ENCODE data around the gene CHRNA7.

Gene CHRNA7

GRCh38 chr15:32119694-32120330 is 89.5 kb downstream of the CHRNA7 start:
- no peak for TF ChIP-seq ZBTB7A (IDR thresholded peaks at IDR 0.05; ENCODE audit: low read depth)
- no peak for TF ChIP-seq TAF1 (IDR thresholded peaks at IDR 0.05; ENCODE audit: low read depth)
- TF ChIP-seq YY1 (IDR thresholded peaks at IDR 0.05; ENCODE audit: low read depth), result no peak
- TF ChIP-seq TEAD4 (IDR thresholded peaks at IDR 0.05), result no peak
- TF ChIP-seq CEBPB (IDR thresholded peaks at IDR 0.05), result no peak
- TF ChIP-seq NFIC (IDR thresholded peaks at IDR 0.05), result no peak

GRCh38 chr15:32120577-32121383 is 90.5 kb downstream of the CHRNA7 start:
- TF ChIP-seq TEAD4 (IDR thresholded peaks at IDR 0.05) (no peak), CREB1 (IDR thresholded peaks at IDR 0.05; ENCODE audit: low read depth) (no peak), NFIC (IDR thresholded peaks at IDR 0.05) (no peak), YY1 (IDR thresholded peaks at IDR 0.05; ENCODE audit: low read depth) (no peak), RAD21 (IDR thresholded peaks at IDR 0.05; ENCODE audit: low read depth) (no peak), ZBTB7A (IDR thresholded peaks at IDR 0.05; ENCODE audit: low read depth) (no peak), CEBPB (IDR thresholded peaks at IDR 0.05) (no peak), TCF12 (IDR thresholded peaks at IDR 0.05; ENCODE audit: low read depth) (no peak), FOXM1 (IDR thresholded peaks at IDR 0.05; ENCODE audit: borderline replicate concordance, low read depth) (no peak), USF1 (IDR thresholded peaks at IDR 0.05) (no peak), EP300 (IDR thresholded peaks at IDR 0.05; ENCODE audit: borderline replicate concordance) (no peak), EGR1 (IDR thresholded peaks at IDR 0.05) (no peak)
- TF ChIP-seq, protein P1, sequence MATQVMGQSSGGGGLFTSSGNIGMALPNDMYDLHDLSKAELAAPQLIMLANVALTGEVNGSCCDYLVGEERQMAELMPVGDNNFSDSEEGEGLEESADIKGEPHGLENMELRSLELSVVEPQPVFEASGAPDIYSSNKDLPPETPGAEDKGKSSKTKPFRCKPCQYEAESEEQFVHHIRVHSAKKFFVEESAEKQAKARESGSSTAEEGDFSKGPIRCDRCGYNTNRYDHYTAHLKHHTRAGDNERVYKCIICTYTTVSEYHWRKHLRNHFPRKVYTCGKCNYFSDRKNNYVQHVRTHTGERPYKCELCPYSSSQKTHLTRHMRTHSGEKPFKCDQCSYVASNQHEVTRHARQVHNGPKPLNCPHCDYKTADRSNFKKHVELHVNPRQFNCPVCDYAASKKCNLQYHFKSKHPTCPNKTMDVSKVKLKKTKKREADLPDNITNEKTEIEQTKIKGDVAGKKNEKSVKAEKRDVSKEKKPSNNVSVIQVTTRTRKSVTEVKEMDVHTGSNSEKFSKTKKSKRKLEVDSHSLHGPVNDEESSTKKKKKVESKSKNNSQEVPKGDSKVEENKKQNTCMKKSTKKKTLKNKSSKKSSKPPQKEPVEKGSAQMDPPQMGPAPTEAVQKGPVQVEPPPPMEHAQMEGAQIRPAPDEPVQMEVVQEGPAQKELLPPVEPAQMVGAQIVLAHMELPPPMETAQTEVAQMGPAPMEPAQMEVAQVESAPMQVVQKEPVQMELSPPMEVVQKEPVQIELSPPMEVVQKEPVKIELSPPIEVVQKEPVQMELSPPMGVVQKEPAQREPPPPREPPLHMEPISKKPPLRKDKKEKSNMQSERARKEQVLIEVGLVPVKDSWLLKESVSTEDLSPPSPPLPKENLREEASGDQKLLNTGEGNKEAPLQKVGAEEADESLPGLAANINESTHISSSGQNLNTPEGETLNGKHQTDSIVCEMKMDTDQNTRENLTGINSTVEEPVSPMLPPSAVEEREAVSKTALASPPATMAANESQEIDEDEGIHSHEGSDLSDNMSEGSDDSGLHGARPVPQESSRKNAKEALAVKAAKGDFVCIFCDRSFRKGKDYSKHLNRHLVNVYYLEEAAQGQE (IDR thresholded peaks at IDR 0.05; ENCODE audit: low read depth), result no peak

- TF ChIP-seq YY1 (IDR thresholded peaks at IDR 0.05; ENCODE audit: low read depth) (no peak), RAD21 (IDR thresholded peaks at IDR 0.05; ENCODE audit: low read depth) (no peak), ZBTB7A (IDR thresholded peaks at IDR 0.05; ENCODE audit: low read depth) (no peak), CREB1 (IDR thresholded peaks at IDR 0.05; ENCODE audit: low read depth) (no peak), TCF12 (IDR thresholded peaks at IDR 0.05; ENCODE audit: low read depth) (no peak), FOXM1 (IDR thresholded peaks at IDR 0.05; ENCODE audit: borderline replicate concordance, low read depth) (no peak), TEAD4 (IDR thresholded peaks at IDR 0.05) (no peak), EP300 (IDR thresholded peaks at IDR 0.05; ENCODE audit: borderline replicate concordance) (no peak), TAF1 (IDR thresholded peaks at IDR 0.05; ENCODE audit: low read depth) (no peak), NFIC (IDR thresholded peaks at IDR 0.05) (no peak), MAX (IDR thresholded peaks at IDR 0.05) (no peak), USF1 (IDR thresholded peaks at IDR 0.05) (no peak), EGR1 (IDR thresholded peaks at IDR 0.05) (no peak), CEBPB (IDR thresholded peaks at IDR 0.05) (no peak)
- TF ChIP-seq, protein P1 (IDR thresholded peaks at IDR 0.05; ENCODE audit: low read depth), result no peak
Observed at GRCh38 chr15:32121384-32121695, 91.0 kb downstream of the CHRNA7 start.

- TF ChIP-seq TCF12 (IDR thresholded peaks at IDR 0.05; ENCODE audit: low read depth) (no peak), NFIC (IDR thresholded peaks at IDR 0.05) (no peak), RAD21 (IDR thresholded peaks at IDR 0.05; ENCODE audit: low read depth) (no peak), TAF1 (IDR thresholded peaks at IDR 0.05; ENCODE audit: low read depth) (no peak), ZBTB7A (IDR thresholded peaks at IDR 0.05; ENCODE audit: low read depth) (no peak), MAX (IDR thresholded peaks at IDR 0.05) (no peak), CREB1 (IDR thresholded peaks at IDR 0.05; ENCODE audit: low read depth) (no peak), FOXM1 (IDR thresholded peaks at IDR 0.05; ENCODE audit: borderline replicate concordance, low read depth) (no peak), EGR1 (IDR thresholded peaks at IDR 0.05) (no peak), USF1 (IDR thresholded peaks at IDR 0.05) (no peak), EP300 (IDR thresholded peaks at IDR 0.05; ENCODE audit: borderline replicate concordance) (no peak), TEAD4 (IDR thresholded peaks at IDR 0.05) (no peak), YY1 (IDR thresholded peaks at IDR 0.05; ENCODE audit: low read depth) (no peak), CEBPB (IDR thresholded peaks at IDR 0.05) (no peak)
- TF ChIP-seq, protein P1 (IDR thresholded peaks at IDR 0.05; ENCODE audit: low read depth), result no peak
Observed at GRCh38 chr15:32122013-32122412, 91.7 kb downstream of the CHRNA7 start.
